BLaER1 treated with 17β-estradiol and CSF1 and Interleukin-3, amounts not matched to agents 10 nM and 100 nM (cell line): ENCODE results near the gene AMER1.

ENCODE experiments used
- H3K27ac ChIP-seq, 11 experiments: shearing (Covaris generic); formaldehyde crosslinking; 2 replicates each; pipeline ENCODE4 v1.8.1; 2022
- H3K27me3 ChIP-seq, 11 experiments: shearing (Covaris generic); formaldehyde crosslinking; 2 replicates each; pipeline ENCODE4 v1.8.1; 2022
- H3K36me3 ChIP-seq, 11 experiments: shearing (Covaris generic); formaldehyde crosslinking; 2 replicates each; pipeline ENCODE4 v1.8.1; 2022
- H3K4me1 ChIP-seq, 10 experiments: shearing (Covaris generic); formaldehyde crosslinking; 2 replicates each; pipeline ENCODE4 v1.8.1; 2022
- H3K4me2 ChIP-seq, 11 experiments: shearing (Covaris generic); formaldehyde crosslinking; 2 replicates each; pipeline ENCODE4 v1.8.1; 2022
- H3K4me3 ChIP-seq, 10 experiments: shearing (Covaris generic); formaldehyde crosslinking; 2 replicates each; pipeline ENCODE4 v1.8.1; 2022
- H3K9ac ChIP-seq, 11 experiments: shearing (Covaris generic); formaldehyde crosslinking; 2 replicates each; pipeline ENCODE4 v1.8.1; 2022
- H3K9me3 ChIP-seq, 11 experiments: shearing (Covaris generic); formaldehyde crosslinking; replicated peaks in 1 of 11; 2 replicates each; pipeline ENCODE4 v1.8.1; 2022
- H4K20me1 ChIP-seq, 11 experiments: shearing (Covaris generic); formaldehyde crosslinking; 2 replicates each; pipeline ENCODE4 v1.8.1; 2022
- Cebpa-rat ChIP-seq, 11 experiments: shearing (Covaris generic); IDR thresholded peaks; 2 replicates each; pipeline ENCODE4 v1.8.1; 2022

AMER1 gene

DNA sequence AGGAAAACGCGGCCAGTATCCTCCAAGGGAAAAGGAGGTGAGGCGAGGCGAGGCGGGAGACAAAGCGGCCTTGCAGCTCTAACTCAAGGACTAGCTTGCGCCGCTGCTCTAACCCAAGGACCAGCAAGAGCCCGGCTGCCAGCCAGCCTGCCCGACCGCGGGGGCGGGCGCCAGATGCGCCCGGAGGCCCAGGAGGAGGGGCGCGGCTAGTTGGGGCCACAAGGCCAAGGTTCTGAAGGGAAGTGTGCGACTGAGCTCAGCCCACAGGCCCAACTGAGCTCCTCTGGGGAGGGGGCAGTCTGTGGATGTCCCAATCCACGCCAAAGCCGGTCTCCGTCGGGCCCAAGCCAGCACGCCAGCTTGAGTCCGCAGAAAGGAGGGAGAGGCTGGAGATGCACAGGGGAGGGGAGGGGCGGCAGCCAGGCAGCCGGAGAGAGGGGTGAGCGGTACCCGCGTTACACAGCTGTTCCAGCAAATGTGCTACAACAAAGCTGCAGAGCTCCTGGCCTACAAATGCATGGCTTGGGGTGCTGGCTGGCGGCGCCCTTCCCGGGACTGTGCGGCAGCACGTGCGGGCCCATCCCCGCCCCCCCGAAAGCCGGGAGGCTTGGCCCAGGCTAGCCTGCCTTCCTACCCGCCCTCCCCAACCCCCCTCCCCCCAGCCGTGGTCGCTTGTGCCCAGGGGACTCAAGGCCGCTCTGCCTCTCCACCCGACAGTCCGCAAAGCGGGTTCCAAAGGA lies 637 bp downstream of the AMER1 start:
- Histone ChIP-seq H3K4me3 (peak overlapping the region; percentile 64 to 76 (median 68)), H3K4me2 (peak overlapping the region; percentile 66 to 90 (median 82)), H4K20me1 (peaks cover 0 to 49% (median 21%) of the 10 kb centered on the region in 11 experiments; a peak in 12 of 22 replicates), H3K27me3 (peaks cover 3 to 49% (median 33%) of the 10 kb centered on the region in 11 experiments; a peak in 15 of 22 replicates), H3K9ac (peak overlapping the region; percentile 71 to 85 (median 82); a peak in 21 of 22 replicates), H3K4me1 (peaks cover 14 to 30% (median 19%) of the 10 kb centered on the region in 10 experiments; a peak in 17 of 20 replicates), H3K36me3 (no peaks in the 10 kb centered on the region), H3K9me3 (peaks cover 0 to 16% (median 7%) of the 10 kb centered on the region in 11 experiments; a peak in 6 of 22 replicates), H3K27ac (peak overlapping the region in 10 of 11 experiments; percentile 74 to 85 (median 82); a peak in 20 of 22 replicates)
- no peak for TF ChIP-seq Cebpa-rat (IDR thresholded peaks at IDR 0.05)

DNA sequence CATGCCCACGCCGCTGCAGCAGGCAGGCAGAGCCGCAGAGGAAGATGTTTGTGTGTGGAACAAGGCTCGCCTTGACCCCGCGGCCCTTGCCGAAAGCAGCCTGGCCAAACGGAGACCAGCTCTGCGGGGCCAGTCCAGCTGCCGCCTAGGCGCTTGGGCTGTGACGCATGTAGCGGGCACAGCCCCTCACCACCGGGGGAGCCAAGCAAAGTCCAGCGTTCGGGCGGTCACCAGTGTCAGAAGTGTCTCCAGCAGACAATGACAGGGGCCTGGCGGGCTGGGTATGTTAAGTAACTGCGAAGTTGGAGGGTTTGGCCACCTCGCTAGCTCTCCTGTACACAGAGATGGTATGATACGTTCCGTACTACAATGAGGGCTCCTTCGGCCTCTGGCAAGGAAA lies 1.3 kb downstream of the AMER1 start:
- H3K27ac ChIP-seq, result peak overlapping the region in 9 of 11 experiments; percentile 74 to 85 (median 83); a peak in 18 of 22 replicates
- H3K4me1 ChIP-seq, result peaks cover 14 to 30% (median 19%) of the 10 kb centered on the region in 10 experiments; a peak in 17 of 20 replicates

DNA sequence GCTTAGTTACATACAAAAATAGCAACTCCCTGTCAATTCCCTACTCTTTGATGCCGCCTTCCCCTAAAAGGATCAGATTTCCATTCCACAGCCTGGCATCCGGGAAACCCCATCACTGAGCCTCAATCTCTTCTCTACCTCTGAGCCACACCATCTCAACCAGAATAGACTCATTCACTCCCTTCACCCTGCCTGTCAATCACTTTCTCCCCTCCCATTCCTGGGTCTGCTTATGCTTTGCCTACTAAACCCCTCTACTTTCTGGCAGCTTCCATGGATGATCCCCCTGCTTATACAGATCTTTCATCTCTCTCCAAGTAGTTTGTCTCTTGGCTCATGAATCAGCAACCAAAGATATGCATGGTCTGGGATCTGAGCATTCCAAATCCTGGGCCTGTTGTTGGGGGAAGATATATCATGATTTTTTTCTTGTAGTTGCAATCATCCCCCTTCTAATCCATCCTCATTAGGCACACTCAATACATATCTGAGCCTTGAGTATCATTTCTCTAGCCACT lies 2.6 kb downstream of the AMER1 start:
- peaks cover 3 to 65% (median 51%) of the 10 kb centered on the region in 11 experiments; a peak in 18 of 22 replicates for H3K27me3 ChIP-seq
- H3K4me2 ChIP-seq, result peak overlapping the region in 2 of 11 experiments; percentile 80 to 81; a peak in 1 of 22 replicates
- H3K27ac ChIP-seq, result no peak overlapping the region
- H3K4me1 ChIP-seq, result peaks cover 14 to 36% (median 22%) of the 10 kb centered on the region in 10 experiments; a peak in 17 of 20 replicates
- peaks cover 0 to 16% (median 0%) of the 10 kb centered on the region in 11 experiments; a peak in 4 of 22 replicates for H3K9me3 ChIP-seq
- H4K20me1 ChIP-seq, result peaks cover 0 to 68% (median 41%) of the 10 kb centered on the region in 11 experiments; a peak in 12 of 22 replicates
- H3K4me3 ChIP-seq, result no peak overlapping the region
- TF ChIP-seq Cebpa-rat (IDR thresholded peaks at IDR 0.05), result no peak
- H3K9ac ChIP-seq, result no peak overlapping the region; a peak in 1 of 22 replicates
- no peaks in the 10 kb centered on the region for H3K36me3 ChIP-seq

More for the DNA sequence above, 1.3 kb downstream of the AMER1 start:
- Histone ChIP-seq H3K9me3 (peaks cover 0 to 16% (median 3%) of the 10 kb centered on the region in 11 experiments; a peak in 6 of 22 replicates), H3K27me3 (peaks cover 3 to 55% (median 39%) of the 10 kb centered on the region in 11 experiments; a peak in 16 of 22 replicates), H3K9ac (peak overlapping the region; percentile 48 to 85 (median 82); a peak in 21 of 22 replicates), H4K20me1 (peaks cover 0 to 55% (median 28%) of the 10 kb centered on the region in 11 experiments; a peak in 12 of 22 replicates), H3K4me2 (peak overlapping the region; percentile 66 to 90 (median 82)), H3K4me3 (peak overlapping the region; percentile 64 to 76 (median 68)), H3K36me3 (no peaks in the 10 kb centered on the region)
- TF ChIP-seq Cebpa-rat (IDR thresholded peaks at IDR 0.05), result no peak

DNA sequence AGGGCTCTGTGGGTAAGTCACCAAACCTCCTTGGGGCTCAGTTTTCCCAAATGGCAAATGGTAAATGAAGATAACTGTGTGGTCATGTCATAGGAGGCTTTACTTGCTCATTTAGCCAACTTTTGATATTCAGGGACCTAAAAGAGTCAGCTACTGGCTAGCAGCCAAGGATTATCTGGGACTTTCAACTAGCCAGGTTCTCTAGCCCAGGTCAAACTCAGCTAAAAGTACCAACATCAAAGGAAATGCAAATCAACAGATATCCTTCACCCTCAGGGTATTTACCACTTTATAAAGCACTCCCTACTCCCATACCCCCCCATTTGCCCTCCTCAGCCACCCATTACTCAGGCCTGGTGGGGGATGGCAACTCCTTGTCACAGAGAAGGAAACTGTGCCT lies 7.5 kb downstream of the AMER1 start:
- peaks cover 0 to 17% (median 4%) of the 10 kb centered on the region in 11 experiments; a peak in 11 of 22 replicates for H3K36me3 ChIP-seq
- H3K27me3 ChIP-seq, result peaks cover 3 to 78% (median 45%) of the 10 kb centered on the region in 11 experiments; a peak in 18 of 22 replicates
- no peak for TF ChIP-seq Cebpa-rat (IDR thresholded peaks at IDR 0.05)

DNA sequence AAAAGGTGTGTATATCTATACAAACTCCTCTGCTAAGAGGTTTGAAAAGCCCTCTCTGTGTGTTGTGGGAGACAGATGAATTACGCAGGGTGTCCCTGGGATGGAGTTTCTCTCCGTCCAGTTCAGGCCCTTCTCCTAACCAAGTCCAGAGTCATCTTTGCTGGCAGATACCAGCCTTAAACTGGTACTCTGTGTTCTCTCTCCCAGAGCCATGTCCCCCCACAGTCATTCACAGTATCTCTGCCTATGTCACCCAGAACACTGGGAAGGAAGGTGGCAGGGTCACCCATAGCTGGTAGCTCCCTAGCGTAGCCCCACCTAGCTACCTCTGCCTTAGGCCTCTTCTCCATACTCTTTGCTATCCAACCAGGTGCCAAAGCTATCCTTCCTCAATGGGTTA lies 8.9 kb downstream of the AMER1 start:
- TF ChIP-seq Cebpa-rat (IDR thresholded peaks at IDR 0.05), result no peak
- no peak overlapping the region for H3K27ac ChIP-seq
- no peak overlapping the region for H3K9ac ChIP-seq
- peaks cover 0 to 95% (median 45%) of the 10 kb centered on the region in 11 experiments; a peak in 14 of 22 replicates for H4K20me1 ChIP-seq
- no peaks in the 10 kb centered on the region for H3K9me3 ChIP-seq
- H3K4me1 ChIP-seq, result peaks cover 0 to 7% (median 0%) of the 10 kb centered on the region in 10 experiments; a peak in 1 of 20 replicates
- H3K36me3 ChIP-seq, result peaks cover 3 to 32% (median 18%) of the 10 kb centered on the region in 11 experiments; a peak in 20 of 22 replicates
- no peak overlapping the region for H3K4me2 ChIP-seq
- peaks cover 0 to 64% (median 31%) of the 10 kb centered on the region in 11 experiments; a peak in 18 of 22 replicates for H3K27me3 ChIP-seq
- H3K4me3 ChIP-seq, result no peak overlapping the region

More for the DNA sequence above, 7.5 kb downstream of the AMER1 start:
- Histone ChIP-seq H3K9me3 (no peaks in the 10 kb centered on the region), H3K27ac (no peak overlapping the region), H3K4me2 (no peak overlapping the region), H4K20me1 (peaks cover 0 to 99% (median 45%) of the 10 kb centered on the region in 11 experiments; a peak in 14 of 22 replicates), H3K4me3 (no peak overlapping the region), H3K9ac (no peak overlapping the region), H3K4me1 (peaks cover 0 to 13% (median under 1%) of the 10 kb centered on the region in 10 experiments; a peak in 5 of 20 replicates)

DNA sequence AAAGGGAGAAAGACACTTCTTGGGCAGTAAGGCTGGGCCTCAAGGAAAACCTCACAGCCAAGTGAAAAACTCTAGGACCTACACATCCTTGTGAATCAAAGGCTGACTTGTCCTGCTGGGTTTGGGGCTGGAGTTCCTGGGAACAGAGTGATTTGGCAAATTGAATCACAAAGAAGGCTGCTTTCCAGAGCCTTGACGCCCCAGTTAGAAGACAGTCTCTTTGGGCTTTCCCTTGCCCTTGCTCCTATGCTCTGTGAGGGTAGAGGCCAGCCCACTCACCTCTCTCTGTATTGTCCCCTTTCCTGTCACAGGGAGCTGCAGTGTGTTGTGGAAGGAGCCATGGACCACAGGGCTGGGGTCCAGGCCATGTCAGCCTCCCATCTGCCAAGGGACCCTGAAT lies 9.6 kb downstream of the AMER1 start:
- H4K20me1 ChIP-seq, result peaks cover 0 to 88% (median 43%) of the 10 kb centered on the region in 11 experiments; a peak in 14 of 22 replicates
- TF ChIP-seq Cebpa-rat (IDR thresholded peaks at IDR 0.05), result no peak
- no peak overlapping the region for H3K27ac ChIP-seq
- peaks cover 0 to 57% (median 27%) of the 10 kb centered on the region in 11 experiments; a peak in 18 of 22 replicates for H3K27me3 ChIP-seq
- H3K36me3 ChIP-seq, result peaks cover 3 to 39% (median 26%) of the 10 kb centered on the region in 11 experiments; a peak in 20 of 22 replicates
- peaks cover 0 to 7% (median 0%) of the 10 kb centered on the region in 10 experiments; a peak in 1 of 20 replicates for H3K4me1 ChIP-seq
- H3K4me2 ChIP-seq, result no peak overlapping the region
- H3K9ac ChIP-seq, result no peak overlapping the region
- H3K4me3 ChIP-seq, result no peak overlapping the region
- H3K9me3 ChIP-seq, result no peaks in the 10 kb centered on the region

DNA sequence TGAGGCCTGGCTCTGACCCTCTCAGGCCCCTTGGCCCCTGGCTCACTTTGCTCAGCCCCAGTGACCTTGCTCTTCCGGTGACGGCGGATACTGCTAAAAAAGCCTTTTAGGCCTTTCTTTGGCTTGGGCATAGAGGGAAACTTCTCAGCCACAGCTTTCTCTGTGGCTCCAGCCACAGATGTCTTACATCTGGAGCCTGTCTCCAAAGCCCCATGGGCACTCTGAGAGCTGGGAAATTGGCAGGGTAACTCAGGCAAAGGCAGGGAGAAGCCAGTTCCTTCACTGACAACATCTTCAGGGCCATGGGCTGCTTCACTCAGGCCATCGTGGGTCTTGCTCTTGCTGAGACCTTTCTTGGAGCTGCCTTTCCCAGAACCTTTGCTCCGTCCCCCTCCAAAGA lies 12.8 kb downstream of the AMER1 start:
- H3K9me3 ChIP-seq, result no peaks in the 10 kb centered on the region; a peak in 1 of 22 replicates
- no peaks in the 10 kb centered on the region for H3K4me1 ChIP-seq
- peaks cover 0 to 56% (median 14%) of the 10 kb centered on the region in 11 experiments; a peak in 14 of 22 replicates for H4K20me1 ChIP-seq
- H3K27me3 ChIP-seq, result peaks cover 0 to 26% (median 5%) of the 10 kb centered on the region in 11 experiments; a peak in 9 of 22 replicates
- H3K4me2 ChIP-seq, result no peak overlapping the region
- H3K9ac ChIP-seq, result no peak overlapping the region
- no peak overlapping the region for H3K4me3 ChIP-seq
- TF ChIP-seq Cebpa-rat (IDR thresholded peaks at IDR 0.05), result no peak
- H3K27ac ChIP-seq, result no peak overlapping the region
- peaks cover 3 to 54% (median 40%) of the 10 kb centered on the region in 11 experiments; a peak in 21 of 22 replicates for H3K36me3 ChIP-seq

DNA sequence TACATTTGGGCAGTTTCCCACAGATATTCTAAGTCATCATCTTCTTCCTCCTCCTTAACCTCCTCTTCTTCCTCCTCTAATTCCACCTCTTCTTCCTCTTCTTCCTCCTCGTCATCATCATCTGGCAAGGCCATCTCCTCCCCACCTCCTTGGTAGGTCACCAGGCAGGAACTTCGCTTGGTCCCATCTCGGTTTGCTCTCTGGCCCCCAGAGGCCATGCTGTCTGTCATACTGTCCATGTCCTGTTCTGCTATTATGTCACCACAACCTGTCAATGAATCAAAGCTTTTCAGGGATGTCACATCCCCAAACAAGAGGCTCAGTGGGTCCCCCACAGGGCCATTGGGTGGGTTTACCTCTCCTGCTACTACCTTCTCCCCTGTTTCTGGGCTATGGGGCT lies 13.5 kb downstream of the AMER1 start:
- H3K36me3 ChIP-seq, result peaks cover 6 to 60% (median 43%) of the 10 kb centered on the region in 11 experiments; a peak in 21 of 22 replicates
- H3K27ac ChIP-seq, result no peak overlapping the region
- H3K4me3 ChIP-seq, result no peak overlapping the region
- no peaks in the 10 kb centered on the region for H3K4me1 ChIP-seq
- no peak for TF ChIP-seq Cebpa-rat (IDR thresholded peaks at IDR 0.05)
- no peak overlapping the region for H3K9ac ChIP-seq
- peaks cover 0 to 49% (median 7%) of the 10 kb centered on the region in 11 experiments; a peak in 13 of 22 replicates for H4K20me1 ChIP-seq
- H3K9me3 ChIP-seq, result no peaks in the 10 kb centered on the region; a peak in 1 of 22 replicates
- peaks cover 0 to 24% (median 5%) of the 10 kb centered on the region in 11 experiments; a peak in 9 of 22 replicates for H3K27me3 ChIP-seq
- H3K4me2 ChIP-seq, result no peak overlapping the region
